GM21423 (cell line): ENCODE measurements around the gene TEX47.

Experiments
- ATAC-seq: cut with Tn5 transposase; IDR thresholded peaks from one replicate; pipeline ENCODE4 v1.9.1; 2021; ENCODE audit warnings: mild to moderate bottlenecking, moderate library complexity; ENCODE audit not compliant: unreplicated experiment

The TEX47 gene

GRCh38 chr7:88795553-88795952 is at the start of gene TEX47:
Gene TEX47, minus strand, starts transcription at chr7:88795737. Its CDS starts 795 bp downstream, at chr7:88794942.
- no peak for ATAC-seq

GRCh38 chr7:88845091-88845490 is 49.6 kb upstream of the TEX47 start:
- no peak for ATAC-seq

- ATAC-seq, result no peak
Observed at GRCh38 chr7:88842201-88842600, 46.7 kb upstream of the TEX47 start.

GRCh38 chr7:88835147-88835728 is 39.7 kb upstream of the TEX47 start:
- peak; percentile 89 for ATAC-seq

- ATAC-seq, result no peak
Observed at GRCh38 chr7:88826222-88826621, 30.7 kb upstream of the TEX47 start.

- ATAC-seq, result no peak
Observed at GRCh38 chr7:88818552-88818951, 23.0 kb upstream of the TEX47 start.

GRCh38 chr7:88806280-88807037 is 10.9 kb upstream of the TEX47 start:
- ATAC-seq, result no peak

GRCh38 chr7:88801046-88801445 is 5.5 kb upstream of the TEX47 start:
- ATAC-seq, result no peak

- ATAC-seq, result no peak
Observed at GRCh38 chr7:88792361-88792760, 3.2 kb downstream of the TEX47 start.

- ATAC-seq, result no peak
Observed at GRCh38 chr7:88791891-88792290, 3.6 kb downstream of the TEX47 start.

- ATAC-seq, result no peak
Observed at GRCh38 chr7:88789480-88790064, 6.0 kb downstream of the TEX47 start.

GRCh38 chr7:88787777-88788176 is 7.8 kb downstream of the TEX47 start:
- ATAC-seq, result no peak

- no peak for ATAC-seq
Observed at GRCh38 chr7:88775838-88776237, 19.7 kb downstream of the TEX47 start.

GRCh38 chr7:88772776-88773175 is 22.8 kb downstream of the TEX47 start:
- no peak for ATAC-seq

- ATAC-seq, result no peak
Observed at GRCh38 chr7:88771417-88771816, 24.1 kb downstream of the TEX47 start.

- ATAC-seq, result no peak
Observed at GRCh38 chr7:88761779-88762178, 33.8 kb downstream of the TEX47 start.

- no peak for ATAC-seq
Observed at GRCh38 chr7:88760136-88760515, 35.4 kb downstream of the TEX47 start.

GRCh38 chr7:88759230-88760135 is 36.1 kb downstream of the TEX47 start, which contains the start of gene ZNF804B:
Gene ZNF804B, plus strand, starts transcription at chr7:88759700. Its CDS starts 277 bp downstream, at chr7:88759977.
- no peak for ATAC-seq

GRCh38 chr7:88758381-88759229 is 36.9 kb downstream of the TEX47 start:
- ATAC-seq, result no peak

- ATAC-seq, result no peak
Observed at GRCh38 chr7:88757371-88757770, 38.2 kb downstream of the TEX47 start.
